Embryonic facial prominence (tissue), 1 donor: ENCODE data around the gene IGSF8.

Experiments used
- DNase-seq: peaks from one replicate; pipeline ENCODE4 v3.0.0-alpha.2; 2016; ENCODE audit errors: extremely low spot score

The IGSF8 gene

DNA sequence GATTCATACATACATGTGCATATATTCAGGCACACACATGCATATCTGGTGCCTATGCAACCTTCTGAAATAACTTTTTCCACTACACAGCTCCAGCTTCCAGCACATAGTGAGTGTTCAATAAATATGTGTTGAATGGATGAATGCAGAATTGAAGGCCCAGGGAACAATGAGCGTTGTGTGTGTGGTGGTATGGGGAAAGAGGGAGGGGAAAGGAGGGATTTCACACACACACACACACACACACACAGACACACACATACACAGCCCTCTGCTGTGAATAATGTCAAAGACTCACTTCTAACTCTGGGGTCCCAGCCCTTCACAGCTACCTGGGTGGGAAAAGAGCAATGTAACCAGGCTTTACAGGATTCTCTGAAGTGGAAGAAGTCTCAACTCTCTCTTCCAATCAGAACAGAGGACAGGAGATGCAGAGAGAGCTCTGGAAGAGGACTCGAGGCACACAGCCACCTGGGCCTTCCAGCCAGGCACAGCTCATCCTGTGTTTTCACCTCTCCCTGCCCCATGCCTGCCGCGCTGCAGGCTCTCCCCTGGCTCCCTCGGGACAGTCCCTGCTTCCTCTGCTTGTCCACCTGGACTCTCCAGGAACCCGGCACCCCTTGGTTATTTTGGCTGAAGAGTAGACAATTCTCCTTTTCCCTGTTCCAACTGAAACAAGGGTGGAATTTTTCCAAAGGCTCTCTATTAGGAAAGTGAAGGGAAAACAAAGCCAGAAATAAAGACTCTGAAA is 5.4 kb upstream of the IGSF8 start:
- DNase-seq = no peak

DNA sequence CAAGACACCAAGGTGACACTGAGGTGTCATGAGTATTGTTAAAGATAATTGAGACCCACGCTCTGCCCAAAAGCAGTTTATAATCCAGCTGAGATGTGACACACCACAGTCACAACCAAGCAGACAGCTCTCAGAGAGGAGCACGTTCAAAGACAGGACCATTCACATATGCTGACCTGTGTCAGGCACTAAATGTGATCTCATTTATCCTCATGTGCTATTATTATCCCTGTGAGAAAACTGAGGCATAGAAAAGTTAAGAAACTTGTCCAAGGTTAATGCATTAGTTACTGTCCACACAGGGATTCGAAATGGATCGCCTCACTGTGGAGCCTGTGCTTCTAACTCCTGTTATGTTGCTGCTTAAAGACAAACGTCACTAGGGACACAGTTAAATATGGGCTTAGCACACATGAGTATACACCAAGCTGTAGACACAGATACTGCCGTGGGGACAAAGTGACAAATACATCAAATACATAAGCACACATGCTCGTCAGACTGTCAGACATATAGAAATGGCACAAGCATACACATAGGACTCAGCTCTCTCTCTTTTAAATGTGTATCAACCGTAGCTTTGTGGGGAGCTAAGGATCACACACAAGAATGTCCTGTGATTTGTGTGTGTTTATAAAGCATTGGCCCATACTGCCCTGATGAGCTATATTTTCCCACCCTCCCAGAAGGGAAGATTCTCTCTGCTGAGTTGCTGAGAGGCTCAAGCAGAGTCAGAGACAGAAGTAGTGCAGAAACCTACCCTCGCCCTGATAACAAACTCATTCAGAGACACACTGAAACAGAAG is 3.5 kb upstream of the IGSF8 start:
- DNase-seq = no peak

DNA sequence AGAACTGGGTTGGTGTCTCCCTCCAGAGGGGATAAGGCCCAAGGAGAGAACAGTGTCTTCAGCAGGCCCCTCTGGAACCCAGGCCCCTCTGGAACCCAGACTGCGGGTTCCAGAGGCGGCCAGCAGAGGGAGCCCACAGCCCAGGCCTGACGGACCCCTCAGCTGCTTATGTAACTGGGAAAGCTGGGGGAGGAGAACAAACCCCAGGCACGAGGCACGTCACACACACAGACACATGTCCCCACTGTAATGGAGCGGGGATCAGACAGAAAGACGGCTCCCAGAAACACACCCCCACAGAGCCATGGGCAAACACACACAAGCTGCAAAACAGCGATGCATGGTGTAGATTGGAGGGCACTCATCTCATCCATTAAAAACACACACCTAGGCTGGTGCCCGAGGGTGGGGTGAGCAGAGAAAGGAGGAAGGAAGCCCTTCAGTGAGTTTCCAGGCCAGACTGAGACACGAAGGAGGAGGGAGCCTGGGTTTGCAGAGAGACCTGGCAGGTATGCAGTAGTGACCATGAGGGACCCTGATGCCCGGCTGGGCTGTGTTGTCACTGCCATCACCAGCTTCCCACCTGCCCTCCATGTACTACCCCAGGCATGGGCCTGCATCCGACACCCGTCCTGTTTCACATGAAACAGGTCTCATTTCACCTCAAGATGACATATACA is 2.8 kb upstream of the IGSF8 start:
- peak; percentile 62 for DNase-seq

DNA sequence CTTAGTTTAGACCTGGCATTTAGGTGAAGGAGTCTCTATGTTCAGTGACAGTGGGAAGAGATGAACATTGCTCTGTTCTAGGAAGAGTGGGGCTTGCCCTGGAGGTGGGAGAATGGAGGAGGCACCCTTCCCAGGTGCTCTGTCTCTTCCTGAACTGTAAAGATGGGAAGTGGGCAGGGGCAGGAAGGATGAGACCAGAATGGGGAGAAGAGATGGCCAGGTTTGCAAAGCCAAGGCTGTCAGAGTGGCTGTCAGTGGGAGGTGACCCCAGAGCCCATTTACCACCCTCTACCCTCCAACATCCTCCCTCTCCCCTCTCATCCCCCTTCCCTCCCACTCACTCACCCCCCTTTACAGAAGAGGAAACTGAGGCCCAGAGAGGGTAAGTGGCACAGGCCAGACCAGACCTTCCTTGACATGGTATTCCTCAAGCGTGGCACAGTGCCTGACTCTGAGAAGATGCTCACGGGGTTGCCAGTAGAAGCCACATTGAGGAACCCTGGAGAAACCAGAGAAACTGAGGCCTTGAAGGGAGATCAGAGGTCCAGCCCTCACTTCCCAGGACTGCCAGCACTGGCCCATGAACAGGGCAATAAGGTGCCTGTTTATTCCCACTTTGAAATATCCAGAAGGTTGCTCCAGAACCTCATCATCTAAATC is 1.4 kb upstream of the IGSF8 start:
- DNase-seq = no peak

DNA sequence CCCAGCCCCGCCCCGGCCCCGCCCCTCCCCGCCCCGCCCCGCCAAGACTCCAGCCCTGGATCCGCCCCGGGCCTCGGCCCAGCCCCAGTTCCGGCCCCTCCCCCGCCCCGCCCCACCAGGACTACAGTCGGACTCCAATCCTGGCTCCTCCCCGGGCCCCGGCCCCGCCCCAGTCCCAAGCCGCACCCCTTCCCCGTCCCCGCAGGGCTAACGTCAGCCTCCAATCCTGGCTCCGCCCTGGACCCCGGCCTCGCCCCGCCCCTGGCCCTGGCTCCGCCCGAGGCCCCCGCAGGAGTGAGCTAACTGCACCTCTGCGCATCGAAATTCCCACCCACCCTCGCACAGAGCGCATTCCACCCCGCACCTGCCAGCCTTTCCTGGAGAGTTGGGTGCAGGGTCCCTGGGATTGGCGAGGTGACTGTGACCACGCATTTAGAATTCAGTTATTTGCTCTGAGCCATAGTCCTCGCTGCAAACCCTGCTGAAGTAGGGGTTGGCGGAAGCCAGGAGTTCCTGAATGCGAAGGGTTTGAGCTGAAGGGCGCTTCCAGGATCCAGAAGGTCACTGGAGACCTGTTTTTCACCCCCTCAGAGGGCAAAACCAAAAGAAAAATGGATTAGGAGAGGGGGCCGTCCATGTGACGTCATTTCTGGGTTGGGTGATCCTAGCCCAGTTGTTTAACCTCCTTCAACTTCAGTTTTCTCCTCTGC is 588 bp upstream of the IGSF8 start:
- DNase-seq = peak; percentile 92

DNA sequence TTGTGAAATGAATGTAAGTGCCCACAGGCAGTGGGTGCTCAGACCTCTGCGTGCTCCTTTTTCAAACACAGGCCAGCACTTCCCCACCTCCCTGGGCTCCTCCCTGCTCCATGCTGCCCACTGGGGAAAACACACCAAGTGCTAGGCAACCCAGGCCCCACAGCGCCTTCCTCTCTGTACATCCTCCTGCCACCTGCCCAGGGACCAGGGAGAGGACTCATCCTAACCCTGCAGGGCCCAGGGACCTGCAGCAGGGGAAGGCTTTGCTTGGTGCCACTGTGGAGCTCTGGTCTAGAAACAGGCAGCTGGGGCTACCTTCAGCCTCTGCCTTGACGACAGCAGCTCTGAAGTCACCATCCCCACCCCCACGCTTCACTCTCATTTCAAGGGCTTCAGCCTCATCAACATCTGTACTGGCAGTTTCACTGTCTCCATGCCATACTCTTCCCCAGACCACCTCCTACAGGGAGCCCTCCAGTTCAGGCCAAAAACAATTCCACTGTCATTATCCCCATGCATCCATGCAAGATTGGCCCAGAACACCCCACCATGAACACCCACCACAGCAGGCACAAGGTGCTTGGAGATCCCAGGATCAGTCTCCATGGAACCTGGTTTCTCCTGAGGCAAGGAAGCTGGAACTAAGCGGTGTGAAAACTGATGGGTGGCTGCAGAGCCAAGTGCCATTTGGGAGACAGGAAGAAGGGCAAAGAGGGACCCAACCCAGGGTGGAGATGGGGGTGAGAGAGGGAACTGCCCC is 1.1 kb downstream of the IGSF8 start:
- DNase-seq = no peak

DNA sequence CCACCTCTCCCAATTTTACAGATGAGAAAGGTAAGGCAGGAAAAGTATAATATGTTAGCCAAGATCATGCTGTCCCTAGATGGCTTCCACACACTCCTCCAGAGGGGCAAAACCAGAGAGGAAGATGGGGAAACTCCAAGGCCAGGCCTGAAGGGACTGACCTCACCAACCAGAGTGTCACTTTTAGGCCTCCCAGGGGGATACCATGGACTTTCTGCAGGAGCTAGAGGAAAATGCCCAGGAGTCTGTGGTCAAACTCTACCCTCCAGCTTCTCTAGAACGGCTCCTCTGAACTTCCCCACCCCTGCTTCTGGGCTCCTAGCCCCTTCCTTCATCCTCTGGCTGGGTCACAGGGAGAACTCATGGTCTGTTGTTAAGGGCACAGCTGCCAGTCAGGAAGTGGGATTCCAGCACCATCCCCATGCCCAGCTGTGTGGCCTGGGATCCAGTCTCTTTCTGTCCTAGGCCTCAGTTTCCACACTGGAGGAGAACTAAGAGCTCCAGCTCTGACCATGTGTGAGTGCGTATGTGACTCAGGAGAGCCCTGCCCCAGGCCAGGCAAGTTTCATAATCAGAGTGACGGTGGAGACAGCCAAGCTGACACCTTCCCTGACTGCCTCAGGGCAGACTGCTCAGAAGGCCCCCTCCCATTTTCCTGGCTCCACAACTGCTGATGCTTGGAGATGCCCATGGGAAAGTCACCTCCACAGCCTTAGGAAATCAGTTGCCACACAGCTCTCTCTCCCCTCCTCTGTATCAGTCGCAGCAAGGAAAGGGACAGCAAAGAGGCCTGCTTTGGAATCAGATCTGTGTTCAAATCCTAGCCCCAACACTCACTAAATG is 1.9 kb downstream of the IGSF8 start:
- no peak for DNase-seq

DNA sequence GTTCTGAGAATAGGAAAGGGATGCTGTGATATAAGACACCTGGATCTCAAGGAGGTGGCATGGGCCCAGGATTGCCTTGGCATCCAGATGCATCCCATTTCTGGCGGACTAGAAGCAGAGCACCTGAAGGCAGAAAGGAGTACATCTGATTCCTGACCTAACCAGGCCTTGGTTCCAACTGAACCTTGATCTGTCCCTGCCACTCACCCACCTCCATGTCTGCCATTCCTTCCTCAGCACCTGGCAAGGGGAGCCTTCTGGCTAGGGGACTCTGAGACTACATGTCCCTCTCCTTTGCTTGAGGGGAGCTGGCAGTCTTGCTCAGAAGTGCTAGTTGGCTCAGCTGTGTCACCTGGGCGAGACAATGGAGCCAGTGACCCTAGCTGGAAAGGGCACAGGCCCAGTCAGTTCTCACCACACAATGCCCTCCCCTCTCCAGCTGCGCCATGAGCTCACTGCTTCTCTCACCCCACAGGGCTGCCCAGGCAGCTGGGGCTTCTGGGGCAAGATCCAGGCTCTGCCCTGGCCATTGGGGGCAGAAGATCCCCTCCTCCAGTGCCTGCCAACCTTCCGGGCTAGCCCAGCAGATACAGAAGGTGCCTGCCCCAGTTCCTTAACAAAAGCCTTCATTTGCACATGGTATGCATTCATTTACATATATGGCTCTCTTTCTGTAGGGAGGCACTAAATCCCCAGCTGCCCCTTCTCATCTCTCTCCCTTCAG is 2.9 kb downstream of the IGSF8 start:
- DNase-seq = no peak

DNA sequence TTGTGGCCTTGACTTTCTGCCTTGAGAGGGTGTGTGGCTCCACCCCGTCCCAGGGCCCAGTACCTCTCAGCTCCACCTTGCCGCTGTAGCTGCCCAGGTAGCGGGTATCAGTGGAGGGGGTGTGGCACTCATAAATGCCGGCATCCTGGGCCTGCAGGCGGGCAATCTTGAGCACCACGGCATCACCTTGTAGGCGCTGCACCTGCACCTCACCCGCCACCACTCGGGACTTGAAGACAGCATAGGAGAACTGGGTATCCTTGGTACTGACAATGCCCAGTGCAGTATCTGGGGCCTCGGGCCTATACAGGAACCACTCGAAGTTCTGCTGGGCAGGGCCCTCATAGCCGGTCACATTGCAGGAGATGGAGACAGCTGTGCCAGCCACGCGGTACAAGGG is 3.6 kb downstream of the IGSF8 start:
- no peak for DNase-seq

DNA sequence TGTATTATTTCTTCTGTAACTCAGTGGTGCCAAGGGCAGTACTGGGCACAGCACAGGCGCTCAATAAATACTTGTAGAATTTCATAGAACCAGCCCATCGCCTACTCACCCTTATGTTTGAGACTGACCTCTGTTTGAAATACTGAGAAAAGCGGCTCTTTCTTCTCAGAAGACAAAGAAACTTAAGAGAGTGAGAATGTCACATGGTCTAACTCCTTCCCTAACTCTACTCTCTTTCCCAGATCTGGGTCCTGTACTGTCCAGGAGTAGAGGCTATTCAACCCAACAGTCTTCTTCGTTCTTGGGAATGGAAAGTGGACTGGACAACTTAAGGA is 4.2 kb downstream of the IGSF8 start:
- no peak for DNase-seq

DNA sequence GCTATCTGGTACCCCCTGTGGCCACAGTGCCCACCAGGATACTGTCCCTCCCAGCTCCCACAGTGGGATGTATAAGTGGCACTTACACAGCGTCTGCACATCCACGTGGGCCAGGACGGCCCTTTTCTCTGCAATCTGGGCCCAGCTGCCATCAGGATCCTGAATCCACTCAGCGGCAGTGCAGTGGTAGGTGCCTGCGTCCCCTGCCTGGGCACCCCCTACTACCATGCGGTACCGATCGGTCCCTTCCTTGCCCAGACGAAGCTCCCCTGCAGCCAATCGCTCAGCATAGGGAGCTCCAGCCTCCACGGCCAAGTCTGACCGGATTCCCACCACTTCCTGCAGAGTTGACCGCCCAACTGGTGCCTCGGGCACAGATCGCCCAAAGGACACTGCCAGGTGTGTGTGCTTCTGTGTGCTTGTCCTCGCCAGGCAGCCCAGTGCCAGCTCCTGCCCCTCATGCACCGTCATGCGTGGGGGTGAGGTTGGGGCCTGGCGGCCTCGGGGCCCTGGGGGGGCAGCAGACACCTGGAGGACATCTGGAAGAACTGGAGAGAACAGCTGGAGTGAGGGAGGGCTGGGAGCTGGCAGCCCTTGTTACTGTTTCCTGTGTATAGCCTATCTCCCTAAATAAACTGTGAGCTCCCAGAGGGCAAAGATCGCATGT is 4.7 kb downstream of the IGSF8 start:
- no peak for DNase-seq

DNA sequence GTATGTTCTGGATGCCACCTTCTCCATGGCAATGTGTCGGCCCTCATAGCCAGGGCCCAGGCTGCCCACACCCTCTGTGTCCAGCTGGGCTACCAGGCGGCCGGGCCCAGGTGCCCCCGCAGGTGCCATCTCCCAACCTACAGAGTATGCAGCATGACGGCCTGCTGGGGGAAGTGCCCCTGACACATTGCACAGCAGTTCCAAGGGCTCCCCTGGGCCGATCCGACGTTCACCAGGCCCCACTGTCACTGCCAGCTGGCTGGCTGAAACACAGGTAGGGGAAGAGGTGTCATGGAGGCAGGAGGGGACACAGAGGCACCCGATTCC is 5.4 kb downstream of the IGSF8 start:
- no peak for DNase-seq

DNA sequence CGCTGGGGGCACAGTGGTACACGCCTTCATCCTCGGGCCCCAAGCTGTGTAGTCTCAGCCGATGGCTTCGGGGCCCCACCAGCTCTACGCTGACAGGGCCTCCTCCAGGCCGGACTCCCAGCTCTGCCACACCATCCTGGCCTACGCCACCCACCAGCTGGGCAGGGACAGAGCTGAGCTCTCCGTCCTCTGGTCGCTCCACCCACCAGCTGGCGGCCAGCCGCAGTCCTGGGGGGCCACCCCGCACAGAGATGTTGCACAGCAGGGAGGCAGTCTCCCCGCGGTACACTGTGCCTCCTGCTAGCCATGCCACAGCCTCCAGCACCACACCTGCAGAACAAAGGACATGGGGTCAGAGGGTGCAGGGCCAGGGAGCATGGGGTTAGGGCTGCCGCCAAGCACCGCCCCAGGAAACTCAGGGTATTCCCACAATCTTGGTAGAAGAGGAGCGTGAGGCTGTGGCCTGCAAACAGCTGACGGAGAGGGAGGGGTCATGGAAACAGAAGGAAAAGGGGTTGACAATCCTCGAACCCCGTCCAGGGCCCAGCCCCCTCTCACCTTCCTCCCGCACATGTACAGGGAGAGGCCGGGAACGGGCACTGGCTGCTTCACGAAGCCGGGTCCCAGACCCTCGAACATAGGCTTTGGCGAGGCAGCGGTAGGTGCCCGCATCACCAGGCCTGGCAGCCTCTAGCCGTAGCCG is 5.9 kb downstream of the IGSF8 start:
- no peak for DNase-seq

DNA sequence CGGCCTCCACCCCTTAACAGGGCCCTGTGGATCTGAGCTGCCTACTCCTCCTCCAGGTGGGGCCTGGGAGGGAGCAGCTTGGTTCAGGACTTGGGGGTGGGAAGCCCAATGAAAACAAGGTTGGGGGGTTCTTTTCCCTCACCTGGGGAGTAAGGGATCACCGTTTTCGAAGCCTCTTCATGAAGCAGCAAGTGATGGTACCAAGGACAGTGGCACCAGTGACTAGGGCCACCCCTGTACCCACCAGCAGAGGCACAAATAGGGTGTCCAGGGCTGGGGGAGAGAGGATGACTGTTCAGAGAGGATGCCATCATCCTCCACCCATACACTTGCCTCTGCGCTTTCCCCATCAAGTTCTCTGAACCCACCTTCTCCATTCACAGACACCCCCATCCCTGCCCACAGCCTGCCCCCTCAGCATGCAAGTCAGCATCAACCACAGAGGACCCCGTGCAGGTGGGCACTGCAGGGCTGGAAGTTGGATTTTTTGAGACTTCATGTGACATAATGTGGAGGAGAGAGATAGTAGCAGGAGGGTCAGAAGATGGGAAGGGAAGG is 6.7 kb downstream of the IGSF8 start:
- DNase-seq = no peak

DNA sequence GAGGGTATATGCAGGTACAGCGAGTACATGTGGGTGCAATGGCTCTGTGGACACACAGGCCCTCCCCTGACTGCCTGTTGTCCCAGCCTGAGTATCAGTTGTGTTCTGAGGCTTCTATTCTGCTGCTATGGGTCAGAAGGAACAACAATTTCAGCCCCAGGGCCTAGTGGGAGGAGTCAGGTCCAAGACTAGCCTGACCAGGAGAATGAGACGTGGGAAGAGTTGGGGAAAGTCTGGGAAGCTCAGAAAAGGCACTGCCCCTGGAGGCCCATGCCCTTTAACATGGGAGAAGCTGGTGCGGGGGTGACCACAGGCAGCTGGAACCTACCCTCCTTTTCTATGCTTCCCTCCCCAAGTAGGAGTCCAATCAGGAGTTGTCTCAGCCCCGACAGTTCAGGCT is 7.7 kb downstream of the IGSF8 start:
- no peak for DNase-seq

DNA sequence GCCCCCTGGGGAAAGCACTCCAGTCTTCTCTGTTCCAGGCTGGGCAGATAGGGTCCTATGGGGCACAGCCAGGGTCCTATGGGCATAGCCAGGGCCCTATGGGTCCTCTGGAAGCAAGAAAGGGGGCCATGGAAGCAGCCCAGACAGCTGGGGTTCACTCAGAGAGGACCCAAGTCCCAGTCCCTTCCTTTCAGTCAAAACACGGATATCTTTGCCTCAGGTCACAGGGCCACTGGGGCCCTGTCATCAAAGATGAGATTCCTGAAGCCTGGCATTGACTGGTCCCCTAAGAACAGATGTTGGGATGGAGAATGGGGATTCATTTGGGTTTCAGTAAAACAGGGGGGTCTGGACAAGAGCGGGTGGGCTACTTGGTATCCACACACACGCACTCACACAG is 8.5 kb downstream of the IGSF8 start:
- DNase-seq = no peak

DNA sequence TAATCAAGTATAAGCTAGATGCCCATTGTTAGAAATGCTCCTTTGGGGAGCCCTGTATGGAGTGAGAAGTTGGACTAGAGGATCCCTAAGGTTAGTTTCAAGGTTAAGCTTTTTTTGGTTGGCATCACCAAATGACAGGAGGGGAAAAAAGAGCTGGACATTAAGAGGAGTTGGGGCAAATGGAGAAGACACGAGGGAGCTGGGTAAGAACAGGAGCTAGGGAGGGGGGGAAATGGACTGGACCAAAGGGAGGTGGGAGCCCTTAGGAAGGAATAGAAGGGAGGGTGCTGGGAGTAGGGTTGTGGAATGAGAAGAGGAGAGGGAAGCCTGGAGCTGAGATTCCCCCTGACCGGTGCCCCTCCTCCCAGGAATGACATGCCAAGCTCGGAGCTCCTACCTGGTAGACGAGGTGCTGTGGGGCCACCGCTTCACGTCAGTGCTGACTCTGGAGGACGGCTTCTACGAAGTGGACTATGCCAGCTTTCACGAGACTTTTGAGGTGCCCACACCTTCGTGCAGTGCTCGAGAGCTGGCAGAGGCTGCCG is 11.2 kb downstream of the IGSF8 start:
- no peak for DNase-seq

DNA sequence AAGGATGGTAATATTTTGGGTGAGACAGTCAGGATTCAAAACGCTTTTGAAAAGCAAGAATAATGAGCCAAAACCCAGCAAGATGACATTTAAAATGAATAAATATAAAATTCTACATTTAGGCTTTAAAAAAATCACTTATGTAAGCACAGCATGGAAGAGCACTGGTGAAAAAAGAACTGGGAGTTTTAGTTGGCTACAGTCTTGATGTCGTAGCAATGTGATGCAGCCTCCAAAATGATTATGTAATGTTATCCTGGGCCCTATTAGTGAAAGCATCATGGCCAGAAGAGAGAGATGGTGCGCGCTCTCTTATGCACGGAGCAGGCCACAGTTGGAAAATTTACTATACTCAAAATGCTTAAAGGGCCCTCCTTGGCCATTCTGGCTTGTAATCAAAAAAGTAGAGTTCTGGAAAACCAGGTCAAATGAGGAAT is 11.9 kb downstream of the IGSF8 start:
- DNase-seq = no peak
